PFSK-1 (cell line): ENCODE results near the gene KLF3.

Experiments
- POLR2AphosphoS5 ChIP-seq: IDR thresholded peaks from 2 replicates; pipeline ENCODE4 v1.6.1; 2012; ENCODE audit warnings: low read depth, mild to moderate bottlenecking, control low read depth, low read length, moderate library complexity
- SIN3A ChIP-seq: IDR thresholded peaks from 2 replicates; pipeline ENCODE4 v1.6.1; 2012; ENCODE audit warnings: mild to moderate bottlenecking, low read length, moderate library complexity, borderline replicate concordance; ENCODE audit not compliant: insufficient read depth
- TAF1 ChIP-seq: IDR thresholded peaks from 2 replicates; pipeline ENCODE4 v1.6.1; 2012; ENCODE audit warnings: low read length, control low read depth, borderline replicate concordance; ENCODE audit not compliant: insufficient read depth

- TF ChIP-seq TAF1 = no peak
- TF ChIP-seq SIN3A = no peak
- TF ChIP-seq POLR2AphosphoS5 = no peak
These were observed 4.4 kb downstream of the KLF3 start for GRCh38 chr4:38668203-38668971.
